Measurements from ENCODE around the gene IGFL1.
"Not testable (repeated sequence)": the region's sequence is repeated elsewhere in the genome, so short reads cannot be mapped to it uniquely, and the experiment has no call there.

GRCh38 chr19:46262684-46263296 lies 33.2 kb downstream of the IGFL1 start:
- not testable (repeated sequence) for TF ChIP-seq EP300 (IDR thresholded peaks at IDR 0.05; ENCODE audit: borderline replicate concordance in 1 of 2, low read depth in 2 of 2, low read length in 2 of 2); TAF1 (IDR thresholded peaks at IDR 0.05; ENCODE audit: low read depth, low read length); BRCA1 (IDR thresholded peaks at IDR 0.05; ENCODE audit: low read depth, low read length); CREB1 (IDR thresholded peaks at IDR 0.05); CTCF (IDR thresholded peaks at IDR 0.05; ENCODE audit: control extremely low read depth in 1 of 3, insufficient read depth in 1 of 3, low read depth in 1 of 3, low read length in 3 of 3); RXRA (IDR thresholded peaks at IDR 0.05; ENCODE audit: insufficient read depth, low read depth, low read length); CHD1 (IDR thresholded peaks at IDR 0.05; ENCODE audit: low read depth, low read length)

Measured in H1 (cell line).